HG03378 (cell line): ENCODE measurements around the gene PDE4D.

ENCODE experiments used
- ATAC-seq: cut with Tn5 transposase; IDR thresholded peaks from one replicate; pipeline ENCODE4 v1.9.1; 2021; ENCODE audit warnings: mild to moderate bottlenecking, moderate library complexity; ENCODE audit not compliant: unreplicated experiment

Gene PDE4D

GRCh38 chr5:59532979-59533729, 360.4 kb downstream of the PDE4D start:
- ATAC-seq: no peak

GRCh38 chr5:59529239-59529638, 364.3 kb downstream of the PDE4D start:
- ATAC-seq: no peak

- ATAC-seq: no peak
Measured at GRCh38 chr5:59528202-59528862, 365.2 kb downstream of the PDE4D start.

GRCh38 chr5:59525957-59526356, 367.6 kb downstream of the PDE4D start:
- no peak for ATAC-seq

GRCh38 chr5:59525311-59525710, 368.2 kb downstream of the PDE4D start:
- ATAC-seq: no peak

- ATAC-seq: no peak
Measured at GRCh38 chr5:59522201-59522831, 371.2 kb downstream of the PDE4D start.

- no peak for ATAC-seq
Measured at GRCh38 chr5:59521476-59521875, 372.1 kb downstream of the PDE4D start.

GRCh38 chr5:59519338-59519737, 374.2 kb downstream of the PDE4D start:
- no peak for ATAC-seq

- no peak for ATAC-seq
Measured at GRCh38 chr5:59517926-59518585, 375.5 kb downstream of the PDE4D start.

GRCh38 chr5:59516161-59516560, 377.4 kb downstream of the PDE4D start:
- no peak for ATAC-seq

GRCh38 chr5:59506285-59506877, 387.1 kb downstream of the PDE4D start:
- ATAC-seq: no peak

- ATAC-seq: no peak
Measured at GRCh38 chr5:59504043-59504442, 389.5 kb downstream of the PDE4D start.

GRCh38 chr5:59503220-59503619, 390.3 kb downstream of the PDE4D start:
- ATAC-seq: no peak

GRCh38 chr5:59501316-59501715, 392.2 kb downstream of the PDE4D start:
- no peak for ATAC-seq

- ATAC-seq: no peak
Measured at GRCh38 chr5:59500014-59500413, 393.5 kb downstream of the PDE4D start.

- no peak for ATAC-seq
Measured at GRCh38 chr5:59497207-59497606, 396.3 kb downstream of the PDE4D start.

- ATAC-seq: no peak
Measured at GRCh38 chr5:59496524-59497134, 396.9 kb downstream of the PDE4D start.

GRCh38 chr5:59491945-59492344, 401.6 kb downstream of the PDE4D start:
- no peak for ATAC-seq

- no peak for ATAC-seq
Measured at GRCh38 chr5:59489551-59489950, 404.0 kb downstream of the PDE4D start.
